KOPT-K1 (cell line): Measurements from ENCODE around the gene IP6K3.

Experiments
- H3K27ac ChIP-seq: fragments of 200-600 bp; sonication (generic); 2 replicates; pipeline ENCODE4 v1.5.1; 2016; ENCODE audit warnings: antibody characterized with exemption, mild to moderate bottlenecking, low read depth, low read length; ENCODE audit not compliant: poor library complexity, severe bottlenecking
- H3K36me3 ChIP-seq: fragments of 200-600 bp; sonication (generic); 2 replicates; pipeline ENCODE4 v1.5.1; 2017; ENCODE audit warnings: antibody characterized with exemption, mild to moderate bottlenecking, low read length, moderate library complexity; ENCODE audit not compliant: insufficient read depth
- H3K9me3 ChIP-seq: fragments of 200-600 bp; sonication (generic); 2 replicates; pipeline ENCODE4 v1.5.1; 2017; ENCODE audit warnings: antibody characterized with exemption, low read length, mild to moderate bottlenecking; ENCODE audit not compliant: insufficient read depth, poor library complexity, severe bottlenecking

The IP6K3 gene

DNA sequence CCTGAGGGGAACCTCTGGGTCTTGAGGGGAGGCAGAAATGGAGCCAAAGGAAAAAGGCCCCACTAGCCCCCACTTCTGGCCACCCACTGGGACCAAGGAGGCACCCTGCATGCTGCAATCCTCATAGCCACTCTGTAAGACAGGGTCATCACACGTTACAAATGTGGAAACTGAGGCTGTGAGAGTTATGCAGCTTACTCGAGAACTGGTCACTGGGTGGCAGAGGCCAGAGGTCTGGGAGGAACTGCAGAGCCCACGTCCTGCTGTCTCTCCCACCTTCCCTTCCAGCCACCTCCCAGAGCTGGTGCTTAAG is 24.1 kb upstream of the IP6K3 start:
- no peaks in the 10 kb centered on the region for H3K9me3 ChIP-seq

DNA sequence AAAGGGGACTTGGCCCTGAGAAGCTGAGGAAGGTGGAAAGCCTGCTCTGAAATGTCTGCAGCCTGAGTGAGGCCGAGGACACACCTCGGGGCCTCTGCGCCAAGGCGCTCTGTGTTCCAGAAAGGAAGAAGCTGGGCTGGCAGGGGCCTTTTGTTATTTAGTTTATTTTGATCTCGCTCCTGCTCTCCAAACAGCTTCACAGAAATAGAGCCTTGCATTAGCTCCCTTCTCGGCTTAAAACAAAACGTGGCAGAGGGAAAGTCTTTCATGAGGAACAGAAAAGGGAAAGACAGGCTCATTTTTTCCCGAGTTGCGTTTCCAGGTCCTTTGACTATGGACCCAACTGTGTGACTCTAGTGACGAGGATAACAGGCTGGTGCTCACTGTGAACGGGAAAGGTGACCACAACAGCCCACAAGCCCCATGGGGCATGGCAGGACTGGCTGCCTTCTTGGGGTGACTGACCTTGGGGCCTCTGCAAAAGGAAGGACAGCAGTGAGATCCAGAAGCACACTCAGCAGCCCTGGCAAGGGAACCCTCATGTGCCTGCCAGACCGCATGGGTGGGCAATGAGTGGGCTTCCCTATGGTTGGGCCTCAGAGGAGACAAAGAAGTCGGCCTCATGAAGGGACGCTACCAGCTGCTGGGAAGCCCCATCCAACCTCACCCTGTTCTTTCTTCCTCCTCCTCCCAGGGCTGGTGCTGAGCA is 23.6 kb upstream of the IP6K3 start:
- Histone ChIP-seq H3K36me3 (peaks cover 43% of the 10 kb centered on the region), H3K9me3 (no peaks in the 10 kb centered on the region), H3K27ac (no peak overlapping the region)

More for the DNA sequence above, 24.1 kb upstream of the IP6K3 start:
- peaks cover 48% of the 10 kb centered on the region for H3K36me3 ChIP-seq
- no peak overlapping the region for H3K27ac ChIP-seq

DNA sequence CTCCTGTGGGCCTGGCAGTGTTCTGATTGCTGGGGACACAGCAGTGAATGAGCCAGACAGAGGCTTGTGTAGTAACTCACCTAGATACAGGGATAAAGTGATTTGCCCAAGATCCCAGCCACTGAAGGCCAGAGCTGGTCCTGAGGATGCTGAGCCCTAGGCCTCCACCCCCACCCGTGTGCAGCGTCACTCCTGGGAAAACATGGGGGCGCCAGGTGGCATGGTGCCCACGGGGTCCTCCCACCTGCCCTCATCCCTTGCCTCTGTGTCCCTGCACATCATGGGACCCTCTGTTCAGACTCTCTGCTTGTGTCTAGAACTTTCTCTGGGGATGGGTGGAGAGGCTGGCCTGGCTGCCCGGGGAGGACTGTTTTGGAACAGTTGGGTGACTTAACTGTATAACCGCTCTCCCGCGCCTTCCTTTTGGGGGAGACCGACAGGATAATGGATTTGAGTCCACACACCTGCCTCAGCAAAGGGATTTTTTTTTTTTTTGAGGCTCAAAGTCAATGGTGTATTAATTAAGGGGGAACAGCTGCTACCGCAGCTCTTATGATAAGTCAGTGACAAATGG is 22.6 kb upstream of the IP6K3 start:
- Histone ChIP-seq H3K9me3 (no peaks in the 10 kb centered on the region), H3K36me3 (peaks cover 34% of the 10 kb centered on the region), H3K27ac (no peak overlapping the region)

DNA sequence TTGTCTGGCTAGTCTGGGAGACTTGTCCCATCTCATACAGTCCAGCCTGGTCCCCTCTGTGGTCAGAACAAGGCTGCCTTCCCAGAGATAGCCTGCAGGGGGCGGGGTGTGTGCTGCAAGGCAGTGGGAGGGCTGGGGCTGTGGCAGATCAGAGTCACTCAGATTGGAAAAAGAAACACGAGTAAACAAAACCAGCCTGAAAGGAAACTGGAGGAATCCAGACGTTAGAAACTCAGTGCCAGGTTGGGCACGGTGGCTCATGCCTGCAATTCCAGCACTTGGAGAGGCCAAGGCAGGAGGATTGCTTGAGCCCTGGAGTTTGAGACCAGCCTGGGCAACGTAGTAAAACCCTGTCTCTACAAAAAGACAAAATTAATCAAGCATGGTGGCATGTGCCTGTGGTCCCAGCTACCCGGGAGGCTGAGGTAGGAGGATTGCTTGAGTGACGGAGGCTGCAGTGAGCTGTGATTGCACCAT is 22.0 kb upstream of the IP6K3 start:
- H3K9me3 ChIP-seq, result no peaks in the 10 kb centered on the region
- peaks cover 28% of the 10 kb centered on the region for H3K36me3 ChIP-seq
- H3K27ac ChIP-seq, result no peak overlapping the region

- no peak overlapping the region for H3K27ac ChIP-seq
- peaks cover 14% of the 10 kb centered on the region for H3K36me3 ChIP-seq
- no peaks in the 10 kb centered on the region for H3K9me3 ChIP-seq
Observed at GRCh38 chr6:33766921-33767907, 20.5 kb upstream of the IP6K3 start.

DNA sequence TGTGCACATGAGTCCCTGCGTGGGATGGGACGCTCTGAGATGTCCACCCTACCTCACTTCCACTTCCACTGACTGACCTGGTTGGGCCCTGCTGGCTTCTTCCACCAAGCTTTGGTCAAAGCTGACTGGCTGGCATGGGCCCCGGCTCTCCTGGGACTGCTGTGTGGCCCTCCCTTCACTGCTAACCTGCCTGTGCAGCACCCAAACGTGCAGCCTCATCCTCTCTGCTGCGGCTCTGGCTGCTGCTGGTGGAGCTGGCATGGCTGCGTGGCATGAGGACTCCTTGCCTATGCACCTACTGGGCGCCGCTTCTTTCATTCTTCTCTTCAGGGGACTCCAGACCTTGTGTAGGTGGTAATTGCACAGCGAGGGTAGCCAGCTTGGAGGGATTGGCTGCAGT is 18.7 kb upstream of the IP6K3 start:
- Histone ChIP-seq H3K27ac (no peak overlapping the region), H3K9me3 (no peaks in the 10 kb centered on the region), H3K36me3 (no peaks in the 10 kb centered on the region)

GRCh38 chr6:33764036-33764435 is 17.3 kb upstream of the IP6K3 start:
- Histone ChIP-seq H3K36me3 (no peaks in the 10 kb centered on the region), H3K9me3 (no peaks in the 10 kb centered on the region), H3K27ac (no peak overlapping the region)

GRCh38 chr6:33763483-33763882 is 16.8 kb upstream of the IP6K3 start:
- Histone ChIP-seq H3K9me3 (no peaks in the 10 kb centered on the region), H3K27ac (no peak overlapping the region), H3K36me3 (no peaks in the 10 kb centered on the region)

GRCh38 chr6:33762713-33763112 is 16.0 kb upstream of the IP6K3 start:
- H3K36me3 ChIP-seq, result no peaks in the 10 kb centered on the region
- no peaks in the 10 kb centered on the region for H3K9me3 ChIP-seq
- no peak overlapping the region for H3K27ac ChIP-seq

GRCh38 chr6:33761922-33762629 is 15.4 kb upstream of the IP6K3 start:
- Histone ChIP-seq H3K36me3 (no peaks in the 10 kb centered on the region), H3K9me3 (no peaks in the 10 kb centered on the region), H3K27ac (no peak overlapping the region)

- Histone ChIP-seq H3K9me3 (no peaks in the 10 kb centered on the region), H3K27ac (no peak overlapping the region)
Observed at GRCh38 chr6:33761581-33761921, 14.8 kb upstream of the IP6K3 start.

GRCh38 chr6:33759887-33760629 is 13.4 kb upstream of the IP6K3 start:
- H3K9me3 ChIP-seq, result no peaks in the 10 kb centered on the region
- no peaks in the 10 kb centered on the region for H3K36me3 ChIP-seq
- no peak overlapping the region for H3K27ac ChIP-seq

More at GRCh38 chr6:33761581-33761921, 14.8 kb upstream of the IP6K3 start:
- H3K36me3 ChIP-seq, result no peaks in the 10 kb centered on the region

- Histone ChIP-seq H3K27ac (no peak overlapping the region), H3K36me3 (no peaks in the 10 kb centered on the region), H3K9me3 (no peaks in the 10 kb centered on the region)
Observed at GRCh38 chr6:33758815-33759216, 12.1 kb upstream of the IP6K3 start.

GRCh38 chr6:33757906-33758305 is 11.2 kb upstream of the IP6K3 start:
- H3K36me3 ChIP-seq, result no peaks in the 10 kb centered on the region
- no peak overlapping the region for H3K27ac ChIP-seq
- no peaks in the 10 kb centered on the region for H3K9me3 ChIP-seq
